HG02610 (cell line): ENCODE data around the gene GMCL1.
"Not testable (repeated sequence)": the region's sequence is repeated elsewhere in the genome, so short reads cannot be mapped to it uniquely, and the experiment has no call there.

ENCODE experiments used
- ATAC-seq: cut with Tn5 transposase; IDR thresholded peaks from one replicate; pipeline ENCODE4 v1.9.1; 2021; ENCODE audit warnings: mild to moderate bottlenecking, moderate library complexity; ENCODE audit not compliant: unreplicated experiment

GMCL1 gene

DNA sequence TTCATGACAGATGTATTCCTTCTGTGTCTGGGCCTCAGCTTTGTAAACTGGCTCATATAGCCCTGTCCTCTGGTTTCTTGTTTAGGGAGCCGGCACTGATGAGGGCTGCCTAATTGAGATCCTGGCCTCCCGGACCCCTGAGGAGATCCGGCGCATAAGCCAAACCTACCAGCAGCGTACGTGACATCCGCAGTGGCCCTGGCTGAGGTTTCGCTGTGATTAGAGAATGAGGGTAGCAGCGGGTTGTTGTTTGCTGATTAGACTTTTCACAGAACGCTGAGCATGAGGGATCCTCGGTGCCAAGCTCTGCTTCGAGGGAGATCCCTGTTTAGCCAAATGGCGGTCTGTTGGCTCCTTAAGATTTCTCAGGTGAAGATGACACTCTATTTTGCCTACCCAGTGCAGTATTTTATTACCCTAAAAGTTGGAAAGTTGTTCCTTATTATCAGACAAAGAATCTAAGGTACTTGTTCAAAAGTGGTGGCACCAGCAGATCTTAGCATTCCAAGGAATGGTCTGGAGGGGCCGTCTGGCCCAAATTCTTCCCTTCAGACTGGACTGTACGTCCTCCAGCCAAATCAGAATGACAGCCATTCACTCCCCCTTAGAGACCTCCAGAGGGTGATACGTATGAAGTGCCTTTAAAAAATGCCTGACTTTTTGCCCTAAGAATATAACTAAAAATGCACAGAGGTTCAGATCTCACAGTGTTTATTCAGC lies 21.5 kb upstream of the GMCL1 start:
- ATAC-seq: no peak

DNA sequence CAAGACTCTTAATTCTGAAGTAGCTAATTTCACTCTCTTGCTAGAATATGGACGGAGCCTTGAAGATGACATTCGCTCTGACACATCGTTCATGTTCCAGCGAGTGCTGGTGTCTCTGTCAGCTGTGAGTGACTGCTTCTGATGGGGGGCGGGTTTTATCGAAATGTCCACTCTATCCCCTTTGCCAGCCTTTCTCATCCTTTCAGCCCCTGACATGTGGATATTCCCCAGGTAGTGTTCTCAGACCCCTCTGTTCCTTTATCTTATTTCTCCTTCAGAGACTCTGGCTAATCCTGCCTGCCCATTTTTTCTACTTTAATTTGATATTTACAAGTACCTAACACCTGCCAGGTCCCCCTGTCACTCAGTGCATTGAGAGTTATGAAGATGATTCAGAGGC lies 18.9 kb upstream of the GMCL1 start:
- ATAC-seq: no peak

DNA sequence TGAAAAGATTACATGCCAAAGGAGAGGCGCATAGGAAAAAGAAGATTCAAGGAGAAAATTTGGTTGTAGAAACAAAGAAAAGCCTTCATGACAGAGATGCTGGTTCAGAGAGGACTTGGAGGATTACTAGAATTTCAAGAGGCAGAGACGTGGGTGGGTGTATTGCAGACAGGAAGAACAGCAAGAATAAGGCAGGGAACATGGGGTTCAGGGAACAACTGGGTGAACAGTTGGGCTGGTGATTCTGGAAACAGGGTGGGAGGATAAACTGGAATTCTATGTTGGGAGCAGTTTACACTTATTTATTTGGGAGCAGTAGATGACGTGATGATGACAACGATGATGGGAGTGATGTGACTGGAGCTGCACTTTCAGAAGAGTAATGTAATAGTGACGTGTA lies 18.4 kb upstream of the GMCL1 start:
- ATAC-seq: no peak

DNA sequence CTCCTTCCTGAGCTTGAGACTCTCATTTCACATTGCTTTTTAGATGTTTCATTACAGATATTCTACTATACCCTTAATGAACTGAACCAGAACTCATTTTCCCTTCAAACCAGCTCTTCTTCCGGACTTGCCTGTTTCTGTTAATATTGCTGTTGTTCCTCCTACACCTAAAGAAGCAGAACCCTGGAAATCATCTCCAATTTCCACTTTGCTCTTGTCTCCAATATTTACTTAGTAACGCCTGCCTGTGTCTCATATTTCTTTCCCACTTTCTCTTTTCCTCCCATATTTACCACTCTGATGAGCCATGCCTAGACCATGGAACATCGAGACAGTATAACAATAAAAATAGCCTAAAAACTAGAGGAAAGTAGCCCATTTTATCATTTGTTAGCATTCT lies 17.9 kb upstream of the GMCL1 start:
- no peak for ATAC-seq

DNA sequence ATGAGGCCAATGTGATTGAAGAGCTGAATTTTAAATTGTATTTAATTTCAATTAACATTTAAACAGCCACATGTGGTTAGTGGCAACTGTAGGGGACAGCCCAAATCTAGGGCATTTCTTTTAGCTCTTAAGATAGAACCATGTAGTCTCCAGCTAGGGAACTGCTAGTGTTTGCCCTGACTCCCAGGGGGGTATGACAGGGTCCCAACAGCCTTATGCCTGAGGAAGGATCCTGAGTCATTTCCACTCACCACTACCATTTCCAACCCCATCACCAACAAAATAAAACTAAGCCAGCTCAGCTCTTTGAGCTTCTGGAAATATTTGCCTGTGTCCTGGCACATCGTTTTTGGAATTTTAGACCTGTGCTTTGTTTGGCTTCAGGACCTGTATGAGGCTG lies 13.7 kb upstream of the GMCL1 start:
- ATAC-seq: no peak

DNA sequence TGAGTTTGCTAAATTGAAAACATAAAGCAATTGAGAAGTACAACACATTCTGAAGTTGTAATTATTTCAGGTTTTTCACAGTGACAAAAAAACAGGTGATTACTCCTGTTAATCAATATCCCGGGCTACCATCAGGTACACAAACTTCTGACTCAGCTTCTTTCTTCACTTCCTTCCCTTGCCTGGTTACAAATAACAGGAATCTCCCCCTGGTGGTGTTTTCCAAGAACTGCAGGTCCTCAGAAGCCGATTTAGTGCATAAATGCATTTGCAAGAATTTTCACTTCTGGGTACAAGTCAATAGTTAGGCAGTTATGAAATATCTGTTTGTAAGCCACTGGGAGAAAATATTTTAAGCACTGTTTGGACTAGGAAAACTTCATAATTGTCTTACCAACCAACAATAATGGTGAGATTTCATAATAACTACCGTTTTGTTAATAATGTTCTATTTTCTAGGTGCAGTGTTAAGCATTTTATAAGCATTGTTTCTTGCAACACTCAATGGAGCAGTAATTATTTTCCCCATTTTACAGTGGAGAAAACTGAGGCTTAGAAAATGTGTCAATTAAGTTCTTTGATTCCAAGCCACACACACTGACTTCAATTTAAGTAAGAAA lies 12.4 kb upstream of the GMCL1 start:
- no peak for ATAC-seq

DNA sequence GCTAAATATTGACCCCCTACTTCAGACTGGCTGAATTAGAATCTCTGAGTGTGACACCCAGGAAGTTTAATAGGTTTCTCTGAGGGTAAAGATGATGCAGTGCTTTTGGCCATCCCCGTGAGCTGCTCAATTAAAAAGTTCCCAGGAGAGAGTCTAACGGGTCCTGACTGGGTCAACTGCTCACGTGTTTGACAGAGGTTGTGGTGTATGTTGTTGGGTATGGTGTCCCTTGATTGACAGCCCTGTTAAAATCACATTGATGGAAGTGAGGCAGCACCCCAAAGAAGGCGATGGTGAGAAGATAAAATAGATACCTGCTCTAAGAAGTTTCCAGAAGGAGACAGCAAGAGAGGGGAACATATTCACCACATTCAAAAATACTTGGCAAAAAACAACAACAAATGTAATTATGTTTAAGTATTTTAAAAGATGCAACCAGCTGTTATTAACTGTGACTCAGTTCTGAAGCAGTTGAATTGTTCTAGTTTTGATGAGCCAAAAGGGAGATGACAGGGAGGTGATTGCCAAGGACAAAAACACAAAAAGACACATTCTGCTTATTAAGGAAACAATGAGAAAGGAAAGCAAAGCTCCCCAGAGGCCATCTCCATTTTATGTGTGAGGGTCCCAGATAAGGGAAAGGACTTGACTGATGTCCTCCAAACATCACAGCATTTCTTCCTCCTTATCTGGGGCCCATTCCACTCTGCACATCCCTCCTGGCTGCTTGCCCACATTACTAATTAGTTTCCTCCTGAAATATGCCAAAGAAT lies 11.5 kb upstream of the GMCL1 start:
- no peak for ATAC-seq

DNA sequence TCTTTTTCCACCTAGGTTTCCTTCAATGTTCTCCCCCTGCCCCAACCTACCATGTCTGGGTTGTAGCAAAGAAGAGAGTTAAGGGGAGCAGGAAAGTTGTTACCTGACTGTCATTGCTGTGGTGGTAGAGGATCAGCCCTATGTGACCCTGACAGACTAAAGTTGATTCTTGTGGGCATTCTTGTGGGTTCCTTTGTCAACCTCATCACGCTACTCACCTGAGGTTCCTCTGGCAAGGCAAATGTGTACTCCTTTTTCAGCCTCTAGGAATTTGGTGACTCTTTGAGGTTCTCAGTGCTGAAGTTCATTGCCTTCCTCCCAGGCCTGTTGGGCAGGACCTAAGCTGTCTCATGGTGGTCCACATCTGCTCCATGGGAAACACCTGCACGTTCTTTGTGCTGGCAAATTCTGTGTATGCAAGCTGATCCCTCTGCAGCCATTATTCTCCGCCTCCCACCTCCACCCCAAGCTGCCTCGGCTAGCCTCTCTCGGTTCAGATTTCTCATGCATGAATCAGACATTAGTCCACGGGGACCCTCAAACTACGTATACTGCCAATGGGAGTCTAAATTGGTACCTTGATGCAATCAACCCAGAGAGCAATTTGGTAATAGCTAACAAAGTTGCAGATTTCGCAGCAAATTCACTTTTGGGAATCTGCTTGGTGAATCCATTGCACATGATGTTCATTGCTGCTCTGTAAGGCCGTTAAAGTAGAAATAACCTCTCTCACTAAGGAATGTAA lies 1.5 kb upstream of the GMCL1 start:
- ATAC-seq: no peak

DNA sequence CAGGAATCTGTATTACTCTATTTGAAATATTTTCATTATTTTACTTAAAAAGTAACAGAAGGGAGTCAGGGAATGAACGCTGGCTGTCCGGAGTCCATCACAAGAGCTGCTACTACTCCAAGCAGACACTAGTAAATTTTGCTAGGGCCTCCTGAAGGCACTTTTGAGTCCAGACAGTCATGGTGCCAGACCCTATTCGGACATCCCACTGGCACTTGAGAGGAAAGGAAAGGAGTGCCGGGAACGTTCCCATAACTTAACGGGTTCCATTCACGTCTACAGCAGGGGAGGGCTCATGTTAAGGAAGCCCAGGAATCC lies 563 bp upstream of the GMCL1 start:
- no peak for ATAC-seq

DNA sequence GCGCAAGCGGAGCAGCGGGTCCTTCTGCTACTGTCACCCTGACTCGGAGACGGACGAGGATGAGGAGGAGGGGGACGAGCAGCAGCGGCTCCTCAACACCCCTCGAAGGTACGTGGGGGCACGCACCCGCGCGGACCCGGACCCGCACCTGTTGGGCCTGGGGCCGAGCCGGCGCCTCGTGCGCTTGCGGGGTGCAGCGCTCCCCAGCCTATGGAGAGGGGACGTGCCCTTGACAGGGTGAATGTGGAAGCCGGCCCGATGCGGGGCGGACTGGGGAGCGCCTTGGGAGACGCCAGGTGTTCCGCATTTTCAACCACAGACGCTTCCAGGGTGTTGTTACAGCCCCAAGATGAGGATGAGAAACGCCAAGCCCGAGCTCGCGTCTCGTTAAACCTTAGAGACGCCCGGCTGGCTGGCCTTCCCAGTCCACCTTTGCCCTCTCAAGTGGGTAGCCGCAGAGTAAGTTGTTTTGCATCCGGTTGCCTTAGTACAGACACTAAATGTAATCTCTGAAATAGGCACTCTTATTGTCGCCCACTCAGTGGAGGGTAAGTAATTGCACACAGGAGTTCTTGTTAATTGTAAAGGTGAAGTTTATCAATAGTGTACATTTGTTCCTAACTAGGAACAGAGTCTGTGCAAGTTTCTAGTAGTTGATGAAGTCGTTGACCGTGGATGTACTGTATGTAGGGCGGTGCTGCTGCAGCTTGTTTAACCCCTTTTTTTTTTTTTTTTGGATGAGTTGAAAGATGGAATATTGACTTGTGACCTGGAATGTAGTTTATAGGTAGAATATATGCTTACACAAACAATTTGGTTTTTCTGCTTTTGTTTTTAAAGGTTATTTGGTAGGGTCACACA lies 815 bp downstream of the GMCL1 start:
- peak; percentile 19 for ATAC-seq

DNA sequence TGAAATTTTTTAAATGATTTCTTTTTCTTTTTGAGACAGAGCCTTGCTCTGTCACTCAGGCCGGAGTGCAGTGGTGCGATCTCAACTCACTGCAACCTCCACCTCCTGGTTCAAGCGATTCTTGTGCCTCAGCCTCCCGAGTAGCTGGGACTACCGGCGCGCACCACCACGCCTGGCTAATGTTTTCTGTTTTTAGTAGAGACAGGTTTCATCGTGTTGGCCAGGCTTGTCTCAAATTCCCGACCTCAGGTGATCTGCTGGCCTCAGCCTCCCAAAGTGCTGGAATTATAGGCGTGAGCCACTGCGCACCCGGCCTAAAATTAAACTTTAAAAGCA lies 1.4 kb downstream of the GMCL1 start:
- not testable (repeated sequence) for ATAC-seq

DNA sequence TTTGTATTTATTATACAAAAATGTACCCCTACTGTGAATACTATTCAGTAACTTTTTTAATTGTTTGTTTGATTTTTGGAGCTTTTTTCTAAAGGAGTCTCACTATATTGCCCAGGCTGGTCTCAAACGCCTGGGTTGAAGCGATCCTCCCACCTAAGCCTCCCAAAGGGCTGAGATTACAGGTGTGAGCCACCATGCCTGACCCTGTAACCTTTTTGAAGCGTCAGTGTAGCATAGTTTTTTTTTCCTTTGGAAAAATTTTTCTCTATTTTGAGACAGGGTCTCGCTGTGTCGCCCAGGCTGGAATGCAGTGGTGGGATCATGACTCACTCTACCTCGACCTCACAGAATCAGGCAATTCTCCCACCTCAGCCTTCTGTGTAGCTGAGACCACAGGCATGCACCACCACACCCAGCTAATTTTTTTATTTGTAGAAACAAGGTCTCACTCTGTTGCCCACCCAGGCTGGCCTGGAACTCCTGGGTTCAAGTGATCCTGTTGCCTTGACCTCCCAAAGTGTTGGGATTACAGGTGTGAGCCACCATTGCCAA lies 2.0 kb downstream of the GMCL1 start:
- no peak for ATAC-seq

DNA sequence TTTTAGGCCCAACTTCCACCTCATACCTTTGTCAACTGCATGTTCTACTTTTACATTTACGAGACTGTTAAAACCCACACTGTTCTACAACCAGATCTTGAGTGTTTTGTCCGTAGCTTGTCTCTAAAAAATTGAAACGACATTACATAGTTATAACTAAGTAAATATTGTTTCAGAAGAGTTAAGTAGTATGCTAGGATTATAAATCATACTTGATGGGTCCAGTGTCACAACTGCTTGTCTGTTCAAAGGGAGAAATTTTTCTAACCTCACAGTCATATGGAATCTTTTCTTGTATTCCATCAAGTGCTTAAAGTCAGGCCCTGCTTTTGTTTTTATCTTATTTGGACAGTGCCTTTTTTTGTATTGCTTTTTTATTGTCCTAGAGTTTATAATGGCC lies 4.3 kb downstream of the GMCL1 start:
- no peak for ATAC-seq

DNA sequence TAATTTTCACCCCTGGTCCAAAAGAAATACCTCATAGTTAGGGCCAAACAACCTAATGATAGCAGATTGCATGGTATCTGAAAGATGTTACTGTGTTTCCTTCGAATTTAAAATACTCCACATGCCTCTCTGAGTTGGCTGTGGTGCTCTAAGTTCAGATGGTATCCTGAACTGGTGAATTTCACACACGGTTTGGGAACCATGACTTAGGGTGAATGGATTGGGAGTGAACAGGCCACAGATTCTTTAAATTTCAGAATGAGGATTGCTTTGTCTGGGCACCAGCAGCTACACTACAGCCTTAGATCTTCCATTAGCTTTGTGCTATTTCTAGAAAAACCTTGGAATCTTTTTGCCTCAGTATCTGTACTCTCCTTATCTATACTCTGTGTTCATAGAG lies 6.2 kb downstream of the GMCL1 start:
- no peak for ATAC-seq

DNA sequence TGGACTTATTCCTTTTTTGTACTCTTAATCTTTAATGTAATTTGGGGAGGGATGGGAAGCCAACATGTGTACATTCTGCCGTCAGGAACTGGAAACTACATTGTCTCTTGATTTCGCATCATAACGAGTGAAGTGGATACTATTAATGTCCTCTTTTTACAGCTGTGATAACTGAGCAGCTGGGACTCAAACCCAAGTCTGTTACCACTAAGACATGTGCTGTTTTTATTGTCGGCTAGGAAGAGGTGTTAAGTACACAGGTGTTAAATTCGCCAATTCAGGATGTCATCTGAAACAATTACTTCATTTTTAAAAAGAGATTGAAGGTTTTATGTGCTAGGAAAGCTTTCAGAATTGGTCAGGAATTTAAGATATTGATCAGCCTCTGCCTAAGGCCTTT lies 6.9 kb downstream of the GMCL1 start:
- ATAC-seq: no peak

DNA sequence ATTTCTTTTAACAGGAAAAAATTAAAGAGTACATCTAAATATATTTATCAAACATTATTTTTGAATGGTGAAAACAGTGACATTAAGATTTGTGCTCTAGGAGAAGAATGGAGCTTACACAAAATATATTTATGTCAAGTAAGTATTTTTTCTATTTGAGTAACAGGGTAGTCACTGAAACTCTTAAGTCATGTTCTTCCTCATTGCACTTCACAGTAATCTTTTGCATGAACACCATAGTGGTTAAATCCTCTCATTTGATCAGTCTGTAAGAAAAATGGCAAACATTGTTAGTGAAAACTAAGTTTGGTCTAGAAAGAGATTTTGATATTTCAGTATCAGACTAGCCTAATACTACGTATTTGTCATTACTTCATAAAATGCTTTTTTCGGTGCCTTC lies 8.1 kb downstream of the GMCL1 start:
- no peak for ATAC-seq

DNA sequence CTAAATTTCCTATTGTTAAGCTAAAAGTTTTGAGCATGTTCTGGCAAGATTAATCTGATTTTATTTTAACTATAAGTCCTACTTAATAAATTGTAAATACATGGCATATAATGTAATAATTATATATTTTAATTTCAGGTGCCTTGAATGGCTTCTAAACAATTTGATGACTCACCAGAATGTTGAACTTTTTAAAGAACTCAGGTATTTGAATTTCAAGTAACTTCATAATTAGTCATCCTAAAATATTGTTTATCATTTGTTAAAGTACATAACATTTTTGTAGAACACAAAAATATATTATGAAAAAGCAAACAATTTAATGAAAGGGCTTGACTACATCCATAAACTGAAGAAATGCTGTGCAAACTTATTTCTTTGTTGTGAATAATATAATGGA lies 14.5 kb downstream of the GMCL1 start:
- no peak for ATAC-seq

DNA sequence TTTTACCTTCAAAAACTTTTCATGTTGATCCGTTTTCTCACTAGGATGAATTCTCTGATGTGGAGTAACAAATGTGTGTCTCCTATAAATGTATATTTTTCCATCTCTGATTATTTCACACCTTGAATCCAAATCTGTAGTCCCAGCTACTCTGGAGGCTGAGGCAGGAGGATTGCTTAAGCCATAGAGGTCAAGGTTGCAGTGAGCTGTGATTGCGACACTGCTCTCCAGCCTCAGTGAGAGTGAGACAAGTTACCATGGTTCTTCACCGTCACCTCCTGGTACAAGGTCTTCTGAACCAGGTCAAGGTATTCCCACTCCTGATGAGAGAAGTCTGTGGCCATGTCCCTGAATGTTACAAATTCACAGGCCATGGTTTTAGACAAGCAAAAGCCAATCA lies 15.1 kb downstream of the GMCL1 start:
- ATAC-seq: no peak

DNA sequence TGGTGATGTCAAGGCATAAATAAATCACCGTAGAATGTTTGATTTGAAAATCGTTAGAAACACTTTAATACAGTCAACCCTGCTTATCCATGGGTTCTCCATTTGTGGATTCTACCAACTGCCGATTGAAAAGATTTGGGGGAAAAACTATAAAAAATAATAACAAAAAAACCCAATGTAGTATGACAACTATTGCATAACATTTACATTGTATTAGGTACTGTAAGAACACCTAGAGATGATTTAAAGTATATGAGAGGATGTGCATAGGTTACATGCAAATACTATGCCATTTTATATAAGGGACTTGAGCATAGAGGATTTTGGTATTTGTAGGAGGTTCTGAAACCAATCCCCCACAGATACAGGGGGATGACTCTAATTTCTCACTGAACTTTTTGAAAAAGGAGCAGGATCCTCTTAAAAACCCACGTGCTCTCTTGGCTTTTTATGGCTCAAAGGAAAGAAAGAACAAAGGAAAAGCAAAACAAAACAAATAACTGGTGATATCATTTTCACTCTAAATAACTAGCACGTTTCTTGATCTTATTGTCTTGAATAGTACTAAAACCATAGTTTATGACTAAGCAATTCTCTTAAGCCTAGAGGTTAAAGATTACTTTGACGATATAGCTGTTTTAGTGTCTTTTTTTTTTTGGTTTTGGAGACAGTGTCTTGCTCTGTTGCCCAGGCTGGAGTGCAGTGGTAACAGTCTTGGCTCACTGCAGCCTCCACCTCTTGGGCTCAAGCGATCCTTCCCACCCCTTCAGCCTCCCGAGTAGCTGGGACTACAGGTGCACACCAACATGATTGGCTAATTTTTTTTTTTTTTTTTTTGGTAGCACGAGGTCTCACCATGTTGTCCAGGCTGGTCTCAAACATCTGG lies 17.0 kb downstream of the GMCL1 start:
- no peak for ATAC-seq
